Measurements from ENCODE around the gene ITGA7.

DNA sequence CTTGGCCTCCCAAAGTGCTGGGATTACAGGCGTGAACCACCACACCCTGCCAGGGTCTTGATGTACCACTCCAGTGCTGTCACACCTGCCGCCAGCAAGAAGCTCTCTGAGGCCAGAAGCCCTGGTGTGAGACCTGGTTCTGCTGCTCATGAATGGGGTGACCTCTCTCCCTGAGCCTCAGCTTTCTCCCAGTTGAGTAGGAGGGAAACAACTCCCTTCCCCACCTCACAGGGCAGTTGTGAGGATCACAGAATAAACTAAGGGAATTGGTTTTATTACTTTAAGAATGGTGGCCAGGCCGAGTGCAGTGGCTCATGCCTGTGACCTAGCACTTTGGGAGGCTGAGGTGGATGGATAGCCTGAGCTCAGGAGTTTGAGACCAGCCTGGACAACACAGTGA, 26.9 kb upstream of the ITGA7 start:
- no peak for TF ChIP-seq RAD21 (IDR thresholded peaks at IDR 0.05; ENCODE audit: low read length)
- TF ChIP-seq, protein P1, sequence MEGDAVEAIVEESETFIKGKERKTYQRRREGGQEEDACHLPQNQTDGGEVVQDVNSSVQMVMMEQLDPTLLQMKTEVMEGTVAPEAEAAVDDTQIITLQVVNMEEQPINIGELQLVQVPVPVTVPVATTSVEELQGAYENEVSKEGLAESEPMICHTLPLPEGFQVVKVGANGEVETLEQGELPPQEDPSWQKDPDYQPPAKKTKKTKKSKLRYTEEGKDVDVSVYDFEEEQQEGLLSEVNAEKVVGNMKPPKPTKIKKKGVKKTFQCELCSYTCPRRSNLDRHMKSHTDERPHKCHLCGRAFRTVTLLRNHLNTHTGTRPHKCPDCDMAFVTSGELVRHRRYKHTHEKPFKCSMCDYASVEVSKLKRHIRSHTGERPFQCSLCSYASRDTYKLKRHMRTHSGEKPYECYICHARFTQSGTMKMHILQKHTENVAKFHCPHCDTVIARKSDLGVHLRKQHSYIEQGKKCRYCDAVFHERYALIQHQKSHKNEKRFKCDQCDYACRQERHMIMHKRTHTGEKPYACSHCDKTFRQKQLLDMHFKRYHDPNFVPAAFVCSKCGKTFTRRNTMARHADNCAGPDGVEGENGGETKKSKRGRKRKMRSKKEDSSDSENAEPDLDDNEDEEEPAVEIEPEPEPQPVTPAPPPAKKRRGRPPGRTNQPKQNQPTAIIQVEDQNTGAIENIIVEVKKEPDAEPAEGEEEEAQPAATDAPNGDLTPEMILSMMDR (conservative IDR thresholded peaks at IDR 0.05; ENCODE audit: low read depth, low read length): no peak
- TF ChIP-seq NFE2L2 (IDR thresholded peaks at IDR 0.05; ENCODE audit: low read depth, low read length): no peak
- TF ChIP-seq POLR2A (IDR thresholded peaks at IDR 0.05; ENCODE audit: low read depth, low read length): no peak
- no peak for TF ChIP-seq RFX5 (IDR thresholded peaks at IDR 0.05; ENCODE audit: low read depth, low read length)
- TF ChIP-seq, protein P2, sequence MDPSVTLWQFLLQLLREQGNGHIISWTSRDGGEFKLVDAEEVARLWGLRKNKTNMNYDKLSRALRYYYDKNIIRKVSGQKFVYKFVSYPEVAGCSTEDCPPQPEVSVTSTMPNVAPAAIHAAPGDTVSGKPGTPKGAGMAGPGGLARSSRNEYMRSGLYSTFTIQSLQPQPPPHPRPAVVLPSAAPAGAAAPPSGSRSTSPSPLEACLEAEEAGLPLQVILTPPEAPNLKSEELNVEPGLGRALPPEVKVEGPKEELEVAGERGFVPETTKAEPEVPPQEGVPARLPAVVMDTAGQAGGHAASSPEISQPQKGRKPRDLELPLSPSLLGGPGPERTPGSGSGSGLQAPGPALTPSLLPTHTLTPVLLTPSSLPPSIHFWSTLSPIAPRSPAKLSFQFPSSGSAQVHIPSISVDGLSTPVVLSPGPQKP (IDR thresholded peaks at IDR 0.05; ENCODE audit: borderline replicate concordance, low read depth, low read length): no peak
- no peak for TF ChIP-seq MAZ (IDR thresholded peaks at IDR 0.05; ENCODE audit: borderline replicate concordance, low read depth, low read length)
- TF ChIP-seq CHD1 (IDR thresholded peaks at IDR 0.05; ENCODE audit: low read depth, low read length): no peak
- no peak for TF ChIP-seq SMC3 (IDR thresholded peaks at IDR 0.05; ENCODE audit: low read depth, low read length)
- no peak for TF ChIP-seq MXI1 (IDR thresholded peaks at IDR 0.05; ENCODE audit: borderline replicate concordance, low read depth, low read length)
- TF ChIP-seq BHLHE40 (IDR thresholded peaks at IDR 0.05; ENCODE audit: low read depth, low read length): no peak
- TF ChIP-seq, protein P3, sequence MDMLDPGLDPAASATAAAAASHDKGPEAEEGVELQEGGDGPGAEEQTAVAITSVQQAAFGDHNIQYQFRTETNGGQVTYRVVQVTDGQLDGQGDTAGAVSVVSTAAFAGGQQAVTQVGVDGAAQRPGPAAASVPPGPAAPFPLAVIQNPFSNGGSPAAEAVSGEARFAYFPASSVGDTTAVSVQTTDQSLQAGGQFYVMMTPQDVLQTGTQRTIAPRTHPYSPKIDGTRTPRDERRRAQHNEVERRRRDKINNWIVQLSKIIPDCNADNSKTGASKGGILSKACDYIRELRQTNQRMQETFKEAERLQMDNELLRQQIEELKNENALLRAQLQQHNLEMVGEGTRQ (IDR thresholded peaks at IDR 0.05; ENCODE audit: low read depth, low read length): no peak
- TF ChIP-seq MAFK (IDR thresholded peaks at IDR 0.05; ENCODE audit: low read depth, low read length): no peak

Data from IMR-90 (cell line).